NCI-H128 (cell line): ENCODE data around the gene CCBE1.
"Not testable (repeated sequence)": the region's sequence is repeated elsewhere in the genome, so short reads cannot be mapped to it uniquely, and the experiment has no call there.

ENCODE experiments used
- DNase-seq: peaks from one replicate; lab custom pipeline; 2025; ENCODE audit not compliant: unreplicated experiment; lab: John Stamatoyannopoulos, UW

The CCBE1 gene

GRCh38 chr18:59684777-59685176 lies 12.4 kb downstream of the CCBE1 start:
- no peak for DNase-seq

- peak; percentile 40 for DNase-seq
Observed at GRCh38 chr18:59681521-59682004, 15.7 kb downstream of the CCBE1 start.

- no peak for DNase-seq
Observed at GRCh38 chr18:59681051-59681450, 16.2 kb downstream of the CCBE1 start.

GRCh38 chr18:59675346-59675745 lies 21.9 kb downstream of the CCBE1 start:
- no peak for DNase-seq

GRCh38 chr18:59674903-59675270 lies 22.3 kb downstream of the CCBE1 start:
- DNase-seq, result no peak

GRCh38 chr18:59674186-59674902 lies 22.9 kb downstream of the CCBE1 start:
- DNase-seq, result no peak

GRCh38 chr18:59672235-59672711 lies 24.9 kb downstream of the CCBE1 start:
- DNase-seq, result peak; percentile 60

GRCh38 chr18:59671551-59671950 lies 25.7 kb downstream of the CCBE1 start:
- no peak for DNase-seq

GRCh38 chr18:59669872-59670657 lies 27.2 kb downstream of the CCBE1 start:
- no peak for DNase-seq

GRCh38 chr18:59667488-59667887 lies 29.7 kb downstream of the CCBE1 start:
- DNase-seq, result no peak

- not testable (repeated sequence) for DNase-seq
Observed at GRCh38 chr18:59666007-59666402, 31.2 kb downstream of the CCBE1 start.

- DNase-seq, result no peak
Observed at GRCh38 chr18:59665057-59666006, 31.9 kb downstream of the CCBE1 start.

- DNase-seq, result no peak
Observed at GRCh38 chr18:59664329-59664728, 32.9 kb downstream of the CCBE1 start.

GRCh38 chr18:59663096-59663495 lies 34.1 kb downstream of the CCBE1 start:
- no peak for DNase-seq

GRCh38 chr18:59661891-59662701 lies 35.1 kb downstream of the CCBE1 start:
- DNase-seq, result no peak

- no peak for DNase-seq
Observed at GRCh38 chr18:59660786-59661743, 36.2 kb downstream of the CCBE1 start.

- DNase-seq, result no peak
Observed at GRCh38 chr18:59660366-59660765, 36.9 kb downstream of the CCBE1 start.

GRCh38 chr18:59659508-59660170 lies 37.6 kb downstream of the CCBE1 start:
- DNase-seq, result no peak

GRCh38 chr18:59658941-59659340 lies 38.3 kb downstream of the CCBE1 start:
- DNase-seq, result no peak
